Measurements from ENCODE around the gene NAXD. TPM values are rescaled to one million over a fixed set of nuclear protein-coding genes. Genes with fewer than 3 reads are reported as not detected.

The NAXD gene
- total RNA-seq, 1 donor from 2014 or later: 28.7 TPM

DNA sequence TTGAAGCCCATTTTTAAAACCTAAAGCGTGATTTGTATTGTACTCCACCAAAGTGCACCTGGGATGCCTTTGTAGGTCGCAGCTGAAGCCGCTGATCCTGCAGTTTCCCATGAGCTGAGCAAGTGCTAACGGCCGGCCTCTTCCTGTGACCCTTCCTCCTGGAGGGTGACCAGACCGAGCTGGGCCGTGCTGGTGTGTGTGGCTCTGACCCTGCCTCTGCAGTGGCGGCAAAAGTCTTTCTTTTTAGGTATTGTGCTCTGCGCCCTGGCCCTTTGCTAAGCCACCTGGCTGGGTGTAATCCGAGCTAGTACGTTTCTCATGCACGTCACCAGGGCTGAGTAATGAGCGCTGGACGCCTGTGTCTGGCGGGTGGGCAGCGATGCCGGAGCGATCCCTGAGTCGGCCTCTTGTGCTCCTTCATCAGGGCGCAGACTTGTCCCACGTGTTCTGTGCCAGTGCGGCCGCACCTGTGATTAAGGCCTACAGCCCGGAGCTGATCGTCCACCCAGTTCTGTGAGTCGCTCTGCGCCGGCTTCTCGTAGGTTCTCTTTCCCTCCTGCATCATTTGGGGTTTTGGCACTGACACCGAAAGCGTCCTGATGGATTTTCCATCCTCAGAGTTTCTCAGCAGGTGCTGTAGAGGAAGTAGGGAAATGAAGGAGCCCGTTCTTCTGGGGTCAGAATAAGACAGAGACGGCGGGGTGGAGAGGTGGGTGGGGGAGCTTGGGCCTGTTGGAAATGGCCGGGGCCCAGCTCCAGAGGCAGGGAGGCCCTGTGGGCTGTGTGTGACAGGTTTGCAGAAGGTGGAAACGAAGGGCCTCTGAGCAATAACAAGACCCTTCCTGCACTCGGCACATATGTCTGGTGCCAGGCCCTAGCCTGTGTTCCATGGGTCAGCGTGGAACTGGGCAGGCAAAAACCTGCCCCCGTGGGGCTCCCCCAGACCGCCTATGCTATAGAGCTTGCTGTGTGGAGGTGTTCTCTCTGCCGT, 9.7 kb downstream of the NAXD start:
- Mint-ChIP-seq H3K36me3 (ENCODE audit: low read depth, unreplicated experiment) (peaks cover 15% of the 10 kb centered on the region), H3K27ac (ENCODE audit: unreplicated experiment) (no peak overlapping the region), H3K27me3 (ENCODE audit: unreplicated experiment) (peaks cover 2% of the 10 kb centered on the region), H3K4me1 (ENCODE audit: unreplicated experiment) (peaks cover 3% of the 10 kb centered on the region), H3K9me3 (ENCODE audit: unreplicated experiment) (no peaks in the 10 kb centered on the region), H3K4me3 (ENCODE audit: unreplicated experiment) (no peak overlapping the region)
- TF ChIP-seq, protein P1, sequence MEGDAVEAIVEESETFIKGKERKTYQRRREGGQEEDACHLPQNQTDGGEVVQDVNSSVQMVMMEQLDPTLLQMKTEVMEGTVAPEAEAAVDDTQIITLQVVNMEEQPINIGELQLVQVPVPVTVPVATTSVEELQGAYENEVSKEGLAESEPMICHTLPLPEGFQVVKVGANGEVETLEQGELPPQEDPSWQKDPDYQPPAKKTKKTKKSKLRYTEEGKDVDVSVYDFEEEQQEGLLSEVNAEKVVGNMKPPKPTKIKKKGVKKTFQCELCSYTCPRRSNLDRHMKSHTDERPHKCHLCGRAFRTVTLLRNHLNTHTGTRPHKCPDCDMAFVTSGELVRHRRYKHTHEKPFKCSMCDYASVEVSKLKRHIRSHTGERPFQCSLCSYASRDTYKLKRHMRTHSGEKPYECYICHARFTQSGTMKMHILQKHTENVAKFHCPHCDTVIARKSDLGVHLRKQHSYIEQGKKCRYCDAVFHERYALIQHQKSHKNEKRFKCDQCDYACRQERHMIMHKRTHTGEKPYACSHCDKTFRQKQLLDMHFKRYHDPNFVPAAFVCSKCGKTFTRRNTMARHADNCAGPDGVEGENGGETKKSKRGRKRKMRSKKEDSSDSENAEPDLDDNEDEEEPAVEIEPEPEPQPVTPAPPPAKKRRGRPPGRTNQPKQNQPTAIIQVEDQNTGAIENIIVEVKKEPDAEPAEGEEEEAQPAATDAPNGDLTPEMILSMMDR (IDR thresholded peaks at IDR 0.05; ENCODE audit: unreplicated experiment): no peak
- no peak for DNase-seq (ENCODE audit: low spot score)

- peaks cover 2% of the 10 kb centered on the region for H3K27me3 Mint-ChIP-seq (ENCODE audit: unreplicated experiment)
- peaks cover 18% of the 10 kb centered on the region for H3K36me3 Mint-ChIP-seq (ENCODE audit: low read depth, unreplicated experiment)
- H3K27ac Mint-ChIP-seq (ENCODE audit: unreplicated experiment): no peak overlapping the region
- DNase-seq (ENCODE audit: low spot score): no peak
- H3K9me3 Mint-ChIP-seq (ENCODE audit: unreplicated experiment): no peaks in the 10 kb centered on the region
- TF ChIP-seq, protein P1 (IDR thresholded peaks at IDR 0.05; ENCODE audit: unreplicated experiment): no peak
- peaks cover 3% of the 10 kb centered on the region for H3K4me1 Mint-ChIP-seq (ENCODE audit: unreplicated experiment)
- no peak overlapping the region for H3K4me3 Mint-ChIP-seq (ENCODE audit: unreplicated experiment)
Observed at GRCh38 chr13:110625771-110626321, 10.5 kb downstream of the NAXD start.

GRCh38 chr13:110626521-110626920, 11.2 kb downstream of the NAXD start:
- Mint-ChIP-seq H3K9me3 (ENCODE audit: unreplicated experiment) (no peaks in the 10 kb centered on the region), H3K27ac (ENCODE audit: unreplicated experiment) (no peak overlapping the region), H3K27me3 (ENCODE audit: unreplicated experiment) (peaks cover 2% of the 10 kb centered on the region), H3K4me1 (ENCODE audit: unreplicated experiment) (peaks cover 3% of the 10 kb centered on the region), H3K36me3 (ENCODE audit: low read depth, unreplicated experiment) (peaks cover 24% of the 10 kb centered on the region), H3K4me3 (ENCODE audit: unreplicated experiment) (no peak overlapping the region)
- DNase-seq (ENCODE audit: low spot score): no peak
- TF ChIP-seq, protein P1 (IDR thresholded peaks at IDR 0.05; ENCODE audit: unreplicated experiment): no peak

DNA sequence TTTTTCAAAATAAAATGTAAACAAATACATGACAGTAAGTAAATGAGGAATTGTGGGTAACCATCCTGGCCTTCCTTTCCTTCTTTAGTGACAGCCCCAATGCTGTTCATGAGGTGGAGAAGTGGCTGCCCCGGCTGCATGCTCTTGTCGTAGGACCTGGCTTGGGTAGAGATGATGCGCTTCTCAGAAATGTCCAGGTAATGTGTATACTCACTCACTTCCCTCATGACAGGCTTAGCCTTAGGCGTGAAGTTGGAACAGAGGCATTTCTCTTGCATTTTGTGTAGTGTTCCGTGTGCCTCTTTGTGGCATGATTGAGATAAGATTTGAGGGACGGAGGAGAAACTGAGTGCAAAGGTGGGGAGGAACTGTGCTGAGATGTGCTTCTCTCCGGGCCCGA, 12.0 kb downstream of the NAXD start:
- no peak for DNase-seq (ENCODE audit: low spot score)
- TF ChIP-seq, protein P1 (IDR thresholded peaks at IDR 0.05; ENCODE audit: unreplicated experiment): no peak
- Mint-ChIP-seq H3K9me3 (ENCODE audit: unreplicated experiment) (no peaks in the 10 kb centered on the region), H3K4me3 (ENCODE audit: unreplicated experiment) (no peak overlapping the region), H3K27ac (ENCODE audit: unreplicated experiment) (no peak overlapping the region), H3K36me3 (ENCODE audit: low read depth, unreplicated experiment) (peaks cover 30% of the 10 kb centered on the region), H3K27me3 (ENCODE audit: unreplicated experiment) (peaks cover 2% of the 10 kb centered on the region), H3K4me1 (ENCODE audit: unreplicated experiment) (peaks cover 3% of the 10 kb centered on the region)
